SK-N-SH (cell line): ENCODE results near the gene ZNF341. TPM values are rescaled to one million over a fixed set of nuclear protein-coding genes. Genes with fewer than 3 reads are reported as not detected.

Experiments used
- CTCF ChIA-PET: fragments of 300-600, 350-600 bp; formaldehyde crosslinking; extraction: SDS; loops from one replicate; lab custom pipeline; 2021; lab: Yijun Ruan, JAX
- POLR2A ChIA-PET: fragments of 350-600 bp; sonication (Branson Sonifier 250); formaldehyde crosslinking; extraction: SDS; loops from one replicate; lab custom pipeline; 2020; ENCODE audit warnings: antibody characterized with exemption, inconsistent platforms; lab: Yijun Ruan, JAX
- DNase-seq: peaks from one replicate; pipeline ENCODE4 v3.0.0; 2012
- H2AFZ ChIP-seq: fragments of 200-600 bp; sonication (generic); 2 replicates; pipeline ENCODE4 v1.8.1; 2016; ENCODE audit warnings: antibody characterized with exemption, mild to moderate bottlenecking, low read depth
- H3F3A ChIP-seq: fragments of 200-600 bp; sonication (generic); replicated peaks from 2 replicates; pipeline ENCODE3; 2016; ENCODE audit warnings: antibody characterized with exemption, mild to moderate bottlenecking; ENCODE audit not compliant: insufficient read depth
- H3K27ac ChIP-seq, 2 experiments: fragments of 200-500 bp in 1 of 2; fragments of 200-600 bp in 1 of 2; sonication (Bioruptor generic) in 1 of 2; sonication (generic), shearing (Covaris generic) in 1 of 2; 2 replicates each; pipeline versions ENCODE4 v1.5.1 to v1.6.1; 2014 to 2016; ENCODE audit warnings: low read depth in 2 of 2, inconsistent platforms in 1 of 2, low read length in 1 of 2, mild to moderate bottlenecking in 1 of 2, mixed read lengths in 1 of 2
- H3K27me3 ChIP-seq: fragments of 200-600 bp; sonication (generic), shearing (Covaris generic); 2 replicates; pipeline ENCODE4 v1.6.1; 2016; ENCODE audit warnings: mixed run types; ENCODE audit not compliant: insufficient read depth
- H3K36me3 ChIP-seq, 2 experiments: fragments of 200-500 bp in 1 of 2; fragments of 200-600 bp in 1 of 2; sonication (Bioruptor generic) in 1 of 2; sonication (generic) in 1 of 2; replicated peaks in 1 of 2; 2 replicates each; pipeline versions ENCODE3 to v1.5.1; 2014 to 2016; ENCODE audit warnings: low read length in 1 of 2, mild to moderate bottlenecking in 1 of 2; ENCODE audit not compliant: insufficient read depth in 2 of 2, control insufficient read depth in 1 of 2
- H3K4me1 ChIP-seq, 2 experiments: fragments of 200-500 bp in 1 of 2; fragments of 200-600 bp in 1 of 2; sonication (Bioruptor generic) in 1 of 2; sonication (generic), shearing (Covaris generic) in 1 of 2; 2 replicates each; pipeline versions ENCODE4 v1.5.1 to v1.6.1; 2014 to 2016; ENCODE audit warnings: low read depth in 1 of 2, low read length in 1 of 2, mixed run types in 1 of 2; ENCODE audit not compliant: insufficient read depth in 2 of 2, control insufficient read depth in 1 of 2
- H3K4me2 ChIP-seq: fragments of 200-600 bp; sonication (generic), shearing (Covaris generic); 2 replicates; pipeline ENCODE4 v1.6.1; 2017; ENCODE audit warnings: mixed run types
- H3K4me3 ChIP-seq, 2 experiments: fragments of 200-500 bp in 1 of 2; fragments of 200-600 bp in 1 of 2; sonication (Bioruptor generic) in 1 of 2; sonication (generic), shearing (Covaris generic) in 1 of 2; 2 replicates each; pipeline versions ENCODE4 v1.5.1 to v1.8.1; 2014 to 2016; ENCODE audit warnings: low read depth in 2 of 2, inconsistent platforms in 1 of 2, low read length in 1 of 2, mild to moderate bottlenecking in 1 of 2, mixed read lengths in 1 of 2, moderate library complexity in 1 of 2
- H3K79me2 ChIP-seq: fragments of 200-600 bp; sonication (generic); 2 replicates; pipeline ENCODE4 v1.8.1; 2017; ENCODE audit warnings: mild to moderate bottlenecking; ENCODE audit not compliant: insufficient read depth
- H3K9ac ChIP-seq: fragments of 200-600 bp; sonication (generic); 2 replicates; pipeline ENCODE4 v1.6.1; 2017; ENCODE audit warnings: mixed run types
- H3K9me2 ChIP-seq: fragments of 200-600 bp; sonication (generic); 2 replicates; pipeline ENCODE4 v1.6.1; 2017; ENCODE audit warnings: mixed run types
- H3K9me3 ChIP-seq: fragments of 200-600 bp; sonication (generic); 2 replicates; pipeline ENCODE4 v1.6.1; 2017; ENCODE audit warnings: mixed run types, mild to moderate bottlenecking, moderate library complexity
- H4K20me1 ChIP-seq: fragments of 200-600 bp; sonication (generic); 2 replicates; pipeline ENCODE4 v1.6.1; 2017; ENCODE audit warnings: mild to moderate bottlenecking, mixed run types; ENCODE audit not compliant: insufficient read depth
- FOSL2 ChIP-seq: IDR thresholded peaks from 2 replicates; pipeline ENCODE4 v1.4.0; 2012; ENCODE audit warnings: low read depth, mild to moderate bottlenecking, moderate library complexity, borderline replicate concordance
- GATA2 ChIP-seq: sonication (generic); formaldehyde crosslinking; IDR thresholded peaks from 2 replicates; pipeline ENCODE4 v1.5.0; 2020; ENCODE audit warnings: mild to moderate bottlenecking, missing genetic modification reagents
- MXI1 ChIP-seq: IDR thresholded peaks from 2 replicates; pipeline ENCODE4 v1.6.1; 2012; ENCODE audit warnings: mild to moderate bottlenecking, low read depth, low read length, improper control_type of control experiment
- NFIC ChIP-seq: IDR thresholded peaks from 2 replicates; pipeline ENCODE4 v1.4.0; 2012; ENCODE audit warnings: borderline replicate concordance
- POLR2AphosphoS5 ChIP-seq: IDR thresholded peaks from 2 replicates; pipeline ENCODE4 v1.6.1; 2012; ENCODE audit warnings: low read depth, low read length
- RAD21 ChIP-seq: IDR thresholded peaks from 2 replicates; pipeline ENCODE4 v1.6.1; 2012; ENCODE audit warnings: mild to moderate bottlenecking, low read length
- RFX5 ChIP-seq: IDR thresholded peaks from 2 replicates; pipeline ENCODE4 v1.6.1; 2012; ENCODE audit warnings: mild to moderate bottlenecking, improper control_type of control experiment, low read length
- SMC3 ChIP-seq: IDR thresholded peaks from 2 replicates; pipeline ENCODE4 v1.6.1; 2012; ENCODE audit warnings: low read depth, low read length, improper control_type of control experiment
- TAF1 ChIP-seq: IDR thresholded peaks from 2 replicates; pipeline ENCODE4 v1.6.1; 2012; ENCODE audit warnings: low read depth, mild to moderate bottlenecking, low read length, moderate library complexity, borderline replicate concordance
- TEAD4 ChIP-seq: IDR thresholded peaks from 2 replicates; pipeline ENCODE4 v1.4.0; 2012; ENCODE audit warnings: mild to moderate bottlenecking, borderline replicate concordance; ENCODE audit not compliant: insufficient read depth
- WGBS: methylation state at CpG from one replicate; pipeline ENCODE4 v1.1.6; 2017; ENCODE audit warnings: low lambda C conversion rate; 5-methylcytosine and 5-hydroxymethylcytosine counted together
- polyA plus RNA-seq, 3 experiments: library from polyadenylated mRNA; depleted of rRNA; stranded (reverse); fragments of >200 nt; gene quantifications; 2 replicates each; pipeline ENCODE4 v1.2.3, GENCODE V29; 2012
- TF ChIP-seq, protein P1 (sequence below): IDR thresholded peaks from 2 replicates; pipeline ENCODE4 v1.4.0; 2012; ENCODE audit warnings: low read depth
- TF ChIP-seq, protein P2 (sequence below): IDR thresholded peaks from 2 replicates; pipeline ENCODE4 v1.4.0; 2012; ENCODE audit warnings: low read depth, borderline replicate concordance
- TF ChIP-seq, protein P3 (sequence below): IDR thresholded peaks from 2 replicates; pipeline ENCODE4 v1.6.1; 2012; ENCODE audit warnings: mild to moderate bottlenecking, low read depth, low read length, moderate library complexity

ZNF341 gene
- polyA plus RNA-seq, 1 of the 3 experiments (the other 2 are of a cell fraction), result 3.2 TPM

DNA sequence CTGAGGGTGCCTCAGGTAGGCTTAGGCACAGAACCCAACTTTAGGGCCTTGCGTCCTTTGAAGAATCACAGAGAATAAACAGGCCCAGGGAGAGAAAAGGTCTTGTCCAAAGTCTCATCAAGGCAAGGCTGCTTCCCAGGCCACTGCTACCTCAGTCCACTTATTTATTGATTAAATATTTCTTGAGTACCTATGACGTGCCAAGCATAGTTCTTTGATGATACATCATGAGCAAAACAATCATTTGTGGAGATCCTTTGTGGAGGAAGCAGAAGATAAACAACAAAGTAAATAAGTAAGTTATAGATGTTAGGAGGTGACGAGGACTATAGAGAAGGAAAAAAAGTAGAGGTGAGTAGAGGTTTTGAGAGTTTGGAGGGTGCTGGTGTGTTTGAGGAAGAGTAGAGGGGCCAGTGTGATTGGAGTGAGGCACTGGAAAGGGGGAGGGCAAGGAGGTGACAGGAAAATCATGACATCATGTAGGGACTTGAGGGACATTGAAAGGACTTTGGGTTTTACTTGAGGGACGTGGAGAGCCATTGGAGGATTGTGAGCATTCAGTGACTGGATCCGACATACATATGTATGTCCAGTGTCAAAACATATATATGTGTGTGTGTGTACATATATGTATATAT lies 65.2 kb downstream of the ZNF341 start:
- Histone ChIP-seq H3K9ac (no peak overlapping the region), H3K4me2 (no peak overlapping the region), H3K36me3 (no peaks in the 10 kb centered on the region), H3K79me2 (no peaks in the 10 kb centered on the region), H3K4me1 (peaks cover 0 to 7% of the 10 kb centered on the region in 2 experiments; a peak in 1 of 4 replicates), H3K27me3 (no peaks in the 10 kb centered on the region), H4K20me1 (no peaks in the 10 kb centered on the region), H3F3A (no peaks in the 10 kb centered on the region), H3K4me3 (no peak overlapping the region), H3K9me2 (no peaks in the 10 kb centered on the region), H3K27ac (no peak overlapping the region), H3K9me3 (no peaks in the 10 kb centered on the region), H2AFZ (no peak overlapping the region)
- ChIA-PET POLR2A (no interaction called here), CTCF (interaction anchor here (0.6 kb wide), 1 partner anchor 735 kb away, joined by 3 read pairs; no protein-coding TSS in a partner anchor)
- TF ChIP-seq, protein P1, sequence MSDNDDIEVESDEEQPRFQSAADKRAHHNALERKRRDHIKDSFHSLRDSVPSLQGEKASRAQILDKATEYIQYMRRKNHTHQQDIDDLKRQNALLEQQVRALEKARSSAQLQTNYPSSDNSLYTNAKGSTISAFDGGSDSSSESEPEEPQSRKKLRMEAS, result no peak
- TF ChIP-seq FOSL2 (no peak), TEAD4 (no peak), RAD21 (no peak), GATA2 (no peak), TAF1 (no peak), NFIC (no peak), SMC3 (no peak), POLR2AphosphoS5 (no peak), MXI1 (no peak), RFX5 (no peak)
- TF ChIP-seq, protein P2, sequence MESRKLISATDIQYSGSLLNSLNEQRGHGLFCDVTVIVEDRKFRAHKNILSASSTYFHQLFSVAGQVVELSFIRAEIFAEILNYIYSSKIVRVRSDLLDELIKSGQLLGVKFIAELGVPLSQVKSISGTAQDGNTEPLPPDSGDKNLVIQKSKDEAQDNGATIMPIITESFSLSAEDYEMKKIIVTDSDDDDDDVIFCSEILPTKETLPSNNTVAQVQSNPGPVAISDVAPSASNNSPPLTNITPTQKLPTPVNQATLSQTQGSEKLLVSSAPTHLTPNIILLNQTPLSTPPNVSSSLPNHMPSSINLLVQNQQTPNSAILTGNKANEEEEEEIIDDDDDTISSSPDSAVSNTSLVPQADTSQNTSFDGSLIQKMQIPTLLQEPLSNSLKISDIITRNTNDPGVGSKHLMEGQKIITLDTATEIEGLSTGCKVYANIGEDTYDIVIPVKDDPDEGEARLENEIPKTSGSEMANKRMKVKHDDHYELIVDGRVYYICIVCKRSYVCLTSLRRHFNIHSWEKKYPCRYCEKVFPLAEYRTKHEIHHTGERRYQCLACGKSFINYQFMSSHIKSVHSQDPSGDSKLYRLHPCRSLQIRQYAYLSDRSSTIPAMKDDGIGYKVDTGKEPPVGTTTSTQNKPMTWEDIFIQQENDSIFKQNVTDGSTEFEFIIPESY, result no peak
- TF ChIP-seq, protein P3, sequence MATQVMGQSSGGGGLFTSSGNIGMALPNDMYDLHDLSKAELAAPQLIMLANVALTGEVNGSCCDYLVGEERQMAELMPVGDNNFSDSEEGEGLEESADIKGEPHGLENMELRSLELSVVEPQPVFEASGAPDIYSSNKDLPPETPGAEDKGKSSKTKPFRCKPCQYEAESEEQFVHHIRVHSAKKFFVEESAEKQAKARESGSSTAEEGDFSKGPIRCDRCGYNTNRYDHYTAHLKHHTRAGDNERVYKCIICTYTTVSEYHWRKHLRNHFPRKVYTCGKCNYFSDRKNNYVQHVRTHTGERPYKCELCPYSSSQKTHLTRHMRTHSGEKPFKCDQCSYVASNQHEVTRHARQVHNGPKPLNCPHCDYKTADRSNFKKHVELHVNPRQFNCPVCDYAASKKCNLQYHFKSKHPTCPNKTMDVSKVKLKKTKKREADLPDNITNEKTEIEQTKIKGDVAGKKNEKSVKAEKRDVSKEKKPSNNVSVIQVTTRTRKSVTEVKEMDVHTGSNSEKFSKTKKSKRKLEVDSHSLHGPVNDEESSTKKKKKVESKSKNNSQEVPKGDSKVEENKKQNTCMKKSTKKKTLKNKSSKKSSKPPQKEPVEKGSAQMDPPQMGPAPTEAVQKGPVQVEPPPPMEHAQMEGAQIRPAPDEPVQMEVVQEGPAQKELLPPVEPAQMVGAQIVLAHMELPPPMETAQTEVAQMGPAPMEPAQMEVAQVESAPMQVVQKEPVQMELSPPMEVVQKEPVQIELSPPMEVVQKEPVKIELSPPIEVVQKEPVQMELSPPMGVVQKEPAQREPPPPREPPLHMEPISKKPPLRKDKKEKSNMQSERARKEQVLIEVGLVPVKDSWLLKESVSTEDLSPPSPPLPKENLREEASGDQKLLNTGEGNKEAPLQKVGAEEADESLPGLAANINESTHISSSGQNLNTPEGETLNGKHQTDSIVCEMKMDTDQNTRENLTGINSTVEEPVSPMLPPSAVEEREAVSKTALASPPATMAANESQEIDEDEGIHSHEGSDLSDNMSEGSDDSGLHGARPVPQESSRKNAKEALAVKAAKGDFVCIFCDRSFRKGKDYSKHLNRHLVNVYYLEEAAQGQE, result no peak
- no peak for DNase-seq
- WGBS, result 81% methylated on average over 5 of the region's 5 CpGs
